Lung (tissue), 12 donors: ENCODE data around the gene ETFA. TPM values are rescaled to one million over a fixed set of nuclear protein-coding genes. Genes with fewer than 3 reads are reported as not detected.
A peak's percentile ranks its signal among the peaks of the same experiment; 100 is the strongest.

Experiments
- ATAC-seq: fragments of 200-7000 bp; cut with Tn5 transposase; one replicate; pipeline ENCODE4 v1.9.1; 2020; ENCODE audit warnings: moderate number of reproducible peaks; ENCODE audit not compliant: insufficient read depth, low FRiP score
- DNase-seq, 3 donors: peaks; one replicate each; pipeline ENCODE4 v3.0.0-alpha.2; 2013 to 2017
- H3K27ac ChIP-seq, 2 donors: one replicate each; pipeline ENCODE4 v1.5.1; 2013; ENCODE audit warnings: mild to moderate bottlenecking in 2 of 2, moderate library complexity in 2 of 2, control low read depth in 1 of 2, inconsistent platforms in 1 of 2, low read depth in 1 of 2, low read length in 1 of 2
- H3K27me3 ChIP-seq, 3 donors: one replicate each; pipeline ENCODE4 v1.5.1; 2013; ENCODE audit warnings: low read length in 2 of 3; ENCODE audit not compliant: control insufficient read depth in 3 of 3, insufficient read depth in 3 of 3
- H3K36me3 ChIP-seq, 4 donors: one replicate each; pipeline ENCODE4 v1.5.1; 2013; ENCODE audit warnings: low read length in 4 of 4, mild to moderate bottlenecking in 1 of 4, moderate library complexity in 1 of 4; ENCODE audit not compliant: control insufficient read depth in 4 of 4, insufficient read depth in 4 of 4
- H3K4me1 ChIP-seq, 5 donors: one replicate each; pipeline ENCODE4 v1.5.1; 2013; ENCODE audit warnings: low read length in 5 of 5, mild to moderate bottlenecking in 2 of 5, moderate library complexity in 1 of 5; ENCODE audit not compliant: control insufficient read depth in 5 of 5, insufficient read depth in 5 of 5
- H3K4me3 ChIP-seq: one replicate; pipeline ENCODE4 v1.5.1; 2013; ENCODE audit warnings: mild to moderate bottlenecking, control low read depth, moderate library complexity
- H3K9ac ChIP-seq, 2 donors: one replicate each; pipeline ENCODE4 v1.5.1; 2013; ENCODE audit warnings: low read length in 2 of 2, control low read depth in 1 of 2; ENCODE audit not compliant: insufficient read depth in 1 of 2
- H3K9me3 ChIP-seq, 4 donors: one replicate each; pipeline ENCODE4 v1.5.1; 2013; ENCODE audit warnings: low read length in 3 of 4, mild to moderate bottlenecking in 1 of 4, moderate library complexity in 1 of 4; ENCODE audit not compliant: control insufficient read depth in 4 of 4, insufficient read depth in 3 of 4
- WGBS, 2 donors: extraction: QIAGEN DNeasy Blood & Tissue Kit; methylation state at CpG; one replicate each; pipeline ENCODE4 v1.1.7; 2013; 5-methylcytosine and 5-hydroxymethylcytosine counted together
- polyA plus RNA-seq, 2 donors: library from polyadenylated mRNA; stranded (reverse); fragments of 200-250 nt; gene quantifications; one replicate each; pipeline ENCODE4 v1.2.1, GENCODE V29; 2013
- total RNA-seq, 2 donors: library from RNA; depleted of rRNA in 1 of 2; stranded (reverse); fragments of >200 nt in 1 of 2; gene quantifications; one replicate each; pipeline ENCODE4 v1.2.1, GENCODE V29; 2014 to 2021
- TF ChIP-seq, protein P1 (sequence below): IDR thresholded peaks from 2 replicates; pipeline ENCODE4 v1.5.1; 2012; ENCODE audit warnings: mild to moderate bottlenecking; ENCODE audit errors: control extremely low read depth, extremely low read depth
- donor health status: control.
- donor health status: control.
- donor health status: Bipolar disorder and iron deficiency.
- donor health status: healthy.
- donor health status: DM: yes; HTN: yes; CAD: no.

The ETFA gene
- total and polyA plus RNA-seq, 4 donors = 54.5 to 96.4 (median 83.8) TPM

DNA sequence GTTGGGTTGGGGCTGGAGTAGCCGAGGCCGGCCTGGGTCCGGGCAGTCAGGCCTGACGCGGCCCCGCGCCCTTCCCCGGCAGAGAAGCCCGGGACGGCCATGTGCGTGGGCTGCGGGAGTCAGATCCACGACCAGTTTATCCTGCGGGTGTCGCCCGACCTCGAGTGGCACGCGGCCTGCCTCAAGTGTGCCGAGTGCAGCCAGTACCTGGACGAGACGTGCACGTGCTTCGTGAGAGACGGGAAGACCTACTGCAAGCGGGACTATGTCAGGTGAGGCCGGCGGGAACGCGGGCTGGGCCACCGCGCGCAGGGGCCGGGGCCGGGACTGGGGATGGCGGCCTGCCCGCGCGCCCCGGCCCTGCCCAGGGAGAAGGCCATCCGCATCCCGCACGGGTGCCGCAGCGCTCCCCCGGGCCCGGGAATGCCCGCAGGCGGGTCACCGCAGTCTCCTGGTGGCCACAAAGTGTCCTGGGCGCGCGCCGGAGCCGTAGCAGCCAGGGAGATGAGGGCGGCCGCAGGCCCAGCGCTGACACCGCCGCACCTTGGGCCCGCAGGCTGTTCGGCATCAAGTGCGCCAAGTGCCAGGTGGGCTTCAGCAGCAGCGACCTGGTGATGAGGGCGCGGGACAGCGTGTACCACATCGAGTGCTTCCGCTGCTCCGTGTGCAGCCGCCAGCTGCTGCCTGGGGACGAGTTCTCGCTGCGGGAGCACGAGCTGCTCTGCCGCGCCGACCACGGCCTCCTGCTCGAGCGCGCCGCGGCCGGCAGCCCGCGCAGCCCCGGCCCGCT lies 26.6 kb upstream of the ETFA start:
- H3K9me3 ChIP-seq = peaks cover 0 to 22% (median 0%) of the 10 kb centered on the region in 4 donors
- H3K27me3 ChIP-seq = peaks cover 9 to 86% (median 79%) of the 10 kb centered on the region in 3 donors
- H3K4me3 ChIP-seq = no peak overlapping the region
- H3K9ac ChIP-seq = no peak overlapping the region
- no peak overlapping the region for H3K27ac ChIP-seq
- no peaks in the 10 kb centered on the region for H3K36me3 ChIP-seq
- 4 to 7% methylated on average over 82 to 89 of the region's 89 CpGs for WGBS, 2 donors
- H3K4me1 ChIP-seq = peaks cover 0 to 46% (median 13%) of the 10 kb centered on the region in 5 donors
- DNase-seq (peak; percentile 49 to 54 (median 50)), ATAC-seq (no peak)
- TF ChIP-seq, protein P1, sequence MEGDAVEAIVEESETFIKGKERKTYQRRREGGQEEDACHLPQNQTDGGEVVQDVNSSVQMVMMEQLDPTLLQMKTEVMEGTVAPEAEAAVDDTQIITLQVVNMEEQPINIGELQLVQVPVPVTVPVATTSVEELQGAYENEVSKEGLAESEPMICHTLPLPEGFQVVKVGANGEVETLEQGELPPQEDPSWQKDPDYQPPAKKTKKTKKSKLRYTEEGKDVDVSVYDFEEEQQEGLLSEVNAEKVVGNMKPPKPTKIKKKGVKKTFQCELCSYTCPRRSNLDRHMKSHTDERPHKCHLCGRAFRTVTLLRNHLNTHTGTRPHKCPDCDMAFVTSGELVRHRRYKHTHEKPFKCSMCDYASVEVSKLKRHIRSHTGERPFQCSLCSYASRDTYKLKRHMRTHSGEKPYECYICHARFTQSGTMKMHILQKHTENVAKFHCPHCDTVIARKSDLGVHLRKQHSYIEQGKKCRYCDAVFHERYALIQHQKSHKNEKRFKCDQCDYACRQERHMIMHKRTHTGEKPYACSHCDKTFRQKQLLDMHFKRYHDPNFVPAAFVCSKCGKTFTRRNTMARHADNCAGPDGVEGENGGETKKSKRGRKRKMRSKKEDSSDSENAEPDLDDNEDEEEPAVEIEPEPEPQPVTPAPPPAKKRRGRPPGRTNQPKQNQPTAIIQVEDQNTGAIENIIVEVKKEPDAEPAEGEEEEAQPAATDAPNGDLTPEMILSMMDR = no peak

DNA sequence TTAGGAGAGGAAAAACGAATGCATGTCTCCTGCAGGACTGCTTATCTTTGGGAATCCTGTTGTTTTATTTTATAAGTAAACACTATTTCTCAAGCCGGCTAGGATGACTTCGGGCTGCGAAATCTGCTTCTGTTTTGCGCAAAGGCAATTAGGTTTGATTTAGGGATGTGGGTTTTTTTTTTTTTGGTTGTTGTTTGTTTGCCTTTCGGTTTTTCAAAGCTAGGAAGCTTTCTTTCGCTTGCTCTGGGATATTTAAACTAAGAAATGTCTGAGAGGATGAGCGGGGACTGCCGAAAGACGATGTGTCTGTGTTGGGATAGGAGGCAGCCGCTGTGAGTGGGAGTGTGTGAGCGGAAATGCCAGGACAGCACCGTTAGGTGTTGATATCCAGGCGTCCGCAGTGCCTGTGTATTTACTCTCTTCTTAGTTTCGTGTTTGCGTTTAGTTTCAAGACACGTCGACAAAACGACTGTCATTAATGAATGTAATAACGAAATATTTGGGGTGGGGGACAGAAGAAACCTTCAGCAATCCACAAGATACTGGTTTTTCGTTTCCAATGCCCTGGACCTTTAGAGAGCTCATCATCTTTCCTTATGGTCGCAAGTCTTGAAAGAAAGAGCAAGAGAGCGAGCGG lies 25.9 kb upstream of the ETFA start:
- Histone ChIP-seq H3K27me3 (peaks cover 3 to 84% (median 77%) of the 10 kb centered on the region in 3 donors), H3K27ac (no peak overlapping the region), H3K9me3 (peaks cover 0 to 23% (median 0%) of the 10 kb centered on the region in 4 donors), H3K4me1 (peaks cover 0 to 42% (median 13%) of the 10 kb centered on the region in 5 donors), H3K9ac (peak overlapping the region in 1 of 2 donors; percentile 7), H3K4me3 (no peak overlapping the region), H3K36me3 (no peaks in the 10 kb centered on the region)
- TF ChIP-seq, protein P1 = no peak
- WGBS, 2 donors = 6 to 11% methylated on average over 25 of the region's 25 CpGs
- DNase-seq (peak; percentile 37 to 65 (median 54)), ATAC-seq (no peak)

DNA sequence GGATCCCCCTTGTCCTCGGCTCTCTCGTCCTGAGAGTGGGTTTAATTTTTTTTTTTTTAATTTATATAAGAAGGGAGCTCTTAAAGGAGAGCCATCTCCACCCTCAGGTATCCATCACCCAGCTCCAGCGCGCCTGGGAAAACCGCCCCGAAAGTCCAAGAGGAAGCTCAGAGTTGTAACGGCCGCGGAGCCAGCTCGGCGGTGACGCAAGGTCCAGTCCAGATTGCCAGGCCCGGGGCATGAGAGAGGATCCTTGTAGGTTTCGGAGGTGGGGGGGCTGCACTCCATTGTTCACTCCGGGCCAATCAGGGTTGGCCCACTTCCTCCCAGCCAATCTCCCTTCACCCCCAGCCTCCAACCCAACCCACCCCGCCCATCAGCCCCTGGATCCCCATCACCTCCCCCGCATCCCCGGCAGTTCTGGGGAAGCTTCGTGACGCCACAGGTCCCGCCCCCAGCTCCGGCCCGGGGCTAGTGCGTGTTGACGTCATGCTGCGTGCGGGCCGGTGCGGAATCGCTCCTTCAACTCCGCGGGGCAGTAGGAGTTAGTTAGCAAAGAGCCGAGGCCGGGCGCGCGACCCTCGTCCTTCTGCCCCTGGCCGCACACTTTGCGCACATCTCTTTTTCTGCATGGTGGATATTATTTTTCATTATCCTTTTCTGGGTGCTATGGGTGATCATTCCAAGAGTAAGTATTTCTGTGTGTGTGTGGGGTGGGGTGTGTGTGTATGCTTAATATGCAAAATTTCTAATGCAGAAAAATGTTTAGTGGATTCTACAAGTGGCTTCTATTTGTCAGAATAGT lies 25.2 kb upstream of the ETFA start, which contains the start of gene ISL2:
Gene ISL2, plus strand, starts transcription at position 520 of the 805 bp plus-strand sequence. Its CDS starts 111 bp downstream, at position 631.
- TF ChIP-seq, protein P1 = no peak
- Histone ChIP-seq H3K27ac (no peak within 1 kb of the TSS), H3K9ac (peak within 1 kb of the TSS in 1 of 2 donors; percentile 7), H3K27me3 (peaks cover 3 to 76% (median 70%) of the 10 kb centered on the region in 3 donors), H3K4me1 (peaks cover 0 to 40% (median 13%) of the 10 kb centered on the region in 5 donors), H3K4me3 (no peak within 1 kb of the TSS), H3K9me3 (peaks cover 0 to 21% (median 0%) of the 10 kb centered on the region in 4 donors), H3K36me3 (no peaks in the 10 kb centered on the region)
- ATAC-seq (no peak), DNase-seq (peak; percentile 56 to 72 (median 65))
- WGBS, 2 donors = 3 to 7% methylated on average over 34 to 40 of the region's 40 CpGs
